HG03439 (cell line): ENCODE results near the gene CNOT1.

Experiments
- ATAC-seq: cut with Tn5 transposase; IDR thresholded peaks from one replicate; pipeline ENCODE4 v1.9.1; 2021; ENCODE audit warnings: mild to moderate bottlenecking, moderate library complexity; ENCODE audit not compliant: unreplicated experiment

The CNOT1 gene

GRCh38 chr16:58488531-58488930, 141.1 kb downstream of the CNOT1 start:
- ATAC-seq, result no peak

GRCh38 chr16:58487566-58488351, 141.9 kb downstream of the CNOT1 start:
- no peak for ATAC-seq

DNA sequence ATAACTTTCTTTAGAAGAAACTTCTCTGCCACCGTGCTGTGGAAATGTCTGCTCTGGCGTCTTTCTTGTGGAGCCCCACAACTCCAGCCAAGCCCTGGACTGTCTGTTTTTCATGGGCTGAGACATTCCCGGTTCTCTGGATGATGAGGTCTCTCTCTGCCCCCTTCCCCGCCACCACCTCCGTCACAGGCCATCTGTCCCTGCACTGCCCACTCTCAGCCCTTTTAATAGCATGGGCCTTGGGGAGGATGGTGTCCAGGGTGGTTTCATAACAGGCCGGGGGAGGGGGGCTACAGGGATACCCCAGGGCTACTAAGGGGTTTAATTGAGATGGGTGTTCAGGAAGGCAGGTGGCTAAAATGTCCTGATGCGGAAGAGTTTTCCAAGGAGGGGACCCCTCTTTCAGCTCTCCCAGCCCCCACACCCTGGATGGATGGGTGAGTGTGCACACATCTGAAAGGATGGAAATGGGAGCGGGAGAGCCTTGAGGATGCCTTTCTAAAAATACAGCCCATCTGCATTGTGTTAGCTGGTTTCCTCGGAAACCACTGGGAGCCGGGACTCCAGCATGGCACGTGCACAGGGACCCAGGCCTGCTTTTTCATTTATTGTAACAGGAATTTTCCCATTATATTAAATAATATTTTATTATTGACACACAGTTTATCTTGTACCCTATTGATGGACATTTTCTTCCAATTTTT, 144.3 kb downstream of the CNOT1 start:
- no peak for ATAC-seq

DNA sequence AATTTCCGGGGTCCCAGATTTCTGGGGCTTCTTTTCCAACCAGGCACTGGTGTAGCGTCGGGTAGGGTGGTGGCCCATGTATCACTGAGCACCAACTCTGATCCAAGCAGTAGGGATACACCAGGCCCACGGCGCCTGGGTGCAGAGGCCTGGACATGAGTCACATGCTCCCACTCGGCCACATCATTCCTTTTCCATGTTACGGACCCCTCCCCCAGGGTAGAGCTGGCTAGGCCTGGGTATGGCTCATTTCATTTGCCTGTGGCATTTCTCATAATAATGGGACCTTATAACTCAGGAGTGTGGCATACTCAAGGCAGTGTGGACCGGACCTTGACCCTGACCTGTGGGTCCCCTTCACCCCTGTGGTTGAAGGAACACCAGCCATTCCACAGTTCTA, 147.7 kb downstream of the CNOT1 start:
- no peak for ATAC-seq

DNA sequence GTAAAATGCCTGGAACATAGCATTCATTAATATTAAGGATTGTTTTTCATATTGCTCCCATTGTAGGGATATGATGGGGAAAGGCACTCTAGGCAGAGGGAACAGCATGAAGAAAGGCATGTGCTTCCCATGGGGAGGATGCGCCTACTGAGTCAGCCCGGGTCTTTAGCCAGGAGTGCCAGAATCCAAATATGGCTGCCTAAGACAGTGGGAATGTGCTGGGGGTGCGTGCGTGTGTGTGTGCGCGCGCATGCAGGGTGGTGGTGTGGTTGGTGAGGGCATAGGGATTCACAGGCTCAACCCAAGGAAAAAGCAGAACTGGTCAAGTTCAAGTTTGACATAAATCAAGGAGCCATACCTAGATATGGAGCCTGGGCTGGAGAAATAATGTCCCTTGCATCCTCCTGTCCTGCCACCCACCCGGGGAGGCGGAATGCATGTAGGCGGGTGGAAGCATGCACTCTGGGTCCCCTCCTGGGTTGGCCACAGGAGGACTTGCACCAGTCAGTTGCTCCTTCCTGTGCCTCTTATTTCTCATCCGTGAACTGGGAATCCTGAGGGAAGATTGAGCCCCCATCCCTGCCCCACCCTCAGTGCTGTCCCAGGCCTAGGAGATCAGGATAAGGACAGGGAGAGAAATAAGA, 148.3 kb downstream of the CNOT1 start:
- ATAC-seq, result no peak

GRCh38 chr16:58478427-58478826, 151.2 kb downstream of the CNOT1 start:
- ATAC-seq, result no peak

DNA sequence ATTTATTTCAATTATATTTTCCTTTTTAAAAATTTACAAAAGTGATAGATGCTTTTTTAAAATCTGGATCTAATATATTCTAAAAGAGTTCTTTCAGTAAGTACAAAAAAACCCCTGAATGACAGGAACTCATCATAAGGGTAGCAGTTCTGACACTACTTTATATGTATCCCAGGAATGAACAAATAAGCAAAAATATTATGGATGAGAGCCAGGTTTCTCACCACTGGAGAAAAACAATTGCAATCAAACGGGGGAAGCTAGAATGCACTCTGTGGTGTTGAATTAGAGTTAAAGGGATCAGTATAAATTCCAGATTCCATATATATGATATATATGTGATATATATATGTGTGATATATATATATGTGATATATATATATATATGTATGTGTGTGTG, 152.8 kb downstream of the CNOT1 start:
- ATAC-seq, result no peak

DNA sequence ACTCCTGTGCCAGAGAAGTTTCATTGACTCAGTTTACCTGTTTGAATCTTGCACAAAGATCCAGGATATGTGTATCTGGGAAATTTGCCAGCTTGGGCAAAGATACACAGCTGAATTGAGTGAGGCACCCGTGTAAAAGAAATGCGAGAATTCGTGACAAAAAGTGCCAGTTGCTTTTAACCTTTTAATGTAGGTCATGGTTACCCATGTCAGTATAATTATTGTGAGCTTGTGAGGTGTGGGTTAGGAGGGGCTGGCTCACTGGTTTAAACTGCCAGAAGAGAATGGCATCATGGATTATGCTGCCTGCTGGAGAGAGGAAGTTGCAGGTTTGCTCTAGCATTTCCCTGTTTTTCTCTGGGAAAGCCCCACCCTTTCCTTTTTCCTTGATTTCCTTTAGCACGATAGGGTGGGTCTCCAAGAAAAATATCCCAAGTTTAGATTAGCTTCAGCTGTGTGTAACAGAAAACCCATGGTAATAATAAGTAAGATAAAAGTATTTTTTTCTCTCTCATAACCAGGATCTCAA, 154.5 kb downstream of the CNOT1 start:
- ATAC-seq, result no peak

DNA sequence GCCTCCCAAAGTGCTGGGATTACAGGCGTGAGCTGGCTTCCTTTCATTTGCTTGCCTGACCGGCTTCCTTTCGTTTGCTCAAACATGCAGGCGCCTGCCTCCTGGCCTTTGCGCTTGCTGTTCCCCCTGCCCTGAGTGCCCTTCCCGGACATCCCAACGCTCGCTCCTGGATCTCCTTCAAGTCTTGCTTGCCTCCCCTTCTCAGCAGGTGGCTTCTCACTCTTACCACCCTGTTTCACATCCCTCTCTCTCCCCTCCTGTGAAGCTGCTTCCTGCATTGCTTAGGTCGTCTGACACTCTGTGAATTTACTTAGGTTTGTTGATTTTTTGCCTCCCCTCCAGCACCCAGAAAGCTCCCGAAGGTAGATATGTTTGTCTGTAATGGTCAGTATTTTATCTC, 155.3 kb downstream of the CNOT1 start:
- ATAC-seq, result no peak

GRCh38 chr16:58472827-58473226, 156.8 kb downstream of the CNOT1 start:
- ATAC-seq, result no peak

DNA sequence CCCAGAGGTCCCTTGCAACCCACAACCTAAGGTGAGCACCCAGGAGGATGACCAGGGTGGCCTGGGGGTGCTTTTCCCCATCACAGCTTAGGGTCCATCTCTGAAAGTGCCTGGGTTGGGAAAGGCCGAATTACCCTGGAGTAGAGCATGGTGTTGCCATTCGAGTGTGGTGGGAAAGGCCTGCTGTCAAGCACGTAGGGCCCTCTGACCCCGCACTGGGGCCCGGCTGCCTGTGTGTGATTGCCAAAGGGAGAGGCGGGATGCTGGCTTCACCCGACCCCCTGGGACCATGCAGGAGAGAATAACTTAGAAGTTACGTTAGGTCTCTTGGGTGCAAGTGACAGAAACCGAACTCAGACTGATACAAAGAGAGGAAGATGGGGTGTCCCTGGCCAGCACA, 157.4 kb downstream of the CNOT1 start:
- no peak for ATAC-seq

DNA sequence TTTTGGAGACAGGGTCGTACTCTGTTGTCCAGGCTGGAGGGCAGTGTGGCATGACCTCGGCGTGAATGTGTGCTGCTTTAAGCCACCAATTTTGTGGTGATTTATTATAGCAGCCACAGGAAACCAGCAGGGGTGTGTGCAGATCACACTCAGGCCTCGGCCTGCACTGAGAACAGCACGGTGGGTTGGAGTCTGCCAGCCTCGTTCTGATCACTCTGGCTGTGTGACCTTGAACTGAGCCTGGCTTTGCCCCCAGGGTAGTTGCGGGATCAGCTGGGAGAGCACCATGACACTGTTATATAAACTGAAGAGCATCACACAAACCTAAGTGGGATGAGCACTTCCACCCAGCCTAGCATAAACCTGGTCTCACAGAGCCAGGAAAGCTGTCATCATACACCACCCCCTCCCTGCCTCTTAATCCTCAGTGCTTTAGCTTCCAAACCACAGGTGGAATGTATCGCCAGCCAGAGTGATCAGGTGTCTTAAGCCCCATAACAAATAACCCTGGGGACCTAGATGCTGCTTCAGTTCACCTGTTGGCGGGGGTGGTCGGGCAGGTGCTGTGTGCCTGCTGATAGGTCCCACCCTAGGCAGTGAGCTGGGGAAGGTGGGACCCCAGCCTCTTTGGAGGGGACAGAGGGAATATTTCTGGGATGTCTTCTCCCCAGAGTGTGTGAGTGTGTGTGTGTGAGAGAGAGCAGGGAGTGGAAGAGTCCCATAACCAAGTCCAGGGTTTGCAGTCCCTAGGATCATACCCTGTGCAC, 158.2 kb downstream of the CNOT1 start:
- ATAC-seq, result no peak
